SK-N-MC (cell line): Measurements from ENCODE around the gene MYLK3.

ENCODE experiments used
- EZH2 ChIP-seq: fragments of 200-600 bp; sonication (generic); IDR thresholded peaks from one replicate; pipeline ENCODE4 v1.6.1; 2017; ENCODE audit warnings: antibody characterized with exemption
- POLR2AphosphoS5 ChIP-seq: IDR thresholded peaks from 2 replicates; pipeline ENCODE4 v1.6.1; 2012; ENCODE audit warnings: mild to moderate bottlenecking, low read depth, low read length, borderline replicate concordance

DNA sequence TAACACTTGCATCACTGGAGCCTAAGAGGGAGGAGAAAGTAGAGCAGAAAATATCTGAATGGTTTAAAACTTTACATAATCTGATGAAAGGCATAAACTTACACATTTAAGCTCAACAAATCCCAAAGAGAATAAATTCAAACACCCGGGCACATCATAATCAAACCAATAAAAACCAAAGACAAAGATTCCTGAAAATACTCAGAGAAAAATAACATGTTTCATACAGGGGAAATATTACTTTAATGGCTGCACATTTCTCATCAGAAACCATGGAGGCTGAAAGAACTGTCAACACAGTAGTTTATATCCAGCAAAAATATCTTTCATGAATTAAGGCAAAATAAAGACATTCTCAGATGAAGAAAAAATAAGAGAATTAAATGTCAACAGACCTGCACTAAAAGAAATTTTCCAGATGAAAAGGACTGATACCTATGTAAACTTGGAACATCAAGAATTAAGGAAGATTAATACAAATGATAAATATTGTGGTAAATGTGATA lies 48.7 kb upstream of the MYLK3 start:
- TF ChIP-seq POLR2AphosphoS5 (no peak), EZH2 (no peak)
